HEK293 (cell line): ENCODE results near the gene PTPRK.

Experiments used
- CTCF ChIA-PET: fragments of 350-600 bp; formaldehyde crosslinking; extraction: SDS; loops from one replicate; lab custom pipeline; 2021; ENCODE audit warnings: antibody characterized with exemption; lab: Yijun Ruan, JAX
- POLR2A ChIA-PET: fragments of 300-600 bp; formaldehyde crosslinking; extraction: SDS; loops from one replicate; lab custom pipeline; 2020; ENCODE audit warnings: antibody characterized with exemption, inconsistent platforms; lab: Yijun Ruan, JAX
- H3K27ac ChIP-seq: fragments of 200-500 bp; sonication (Bioruptor generic); 2 replicates; pipeline ENCODE4 v1.5.1; 2014; ENCODE audit warnings: low read depth, low read length, control low read depth, inconsistent platforms; ENCODE audit errors: extremely low read depth
- H3K36me3 ChIP-seq, 2 experiments: fragments of 200-500 bp in 1 of 2; sonication (Bioruptor generic) in 1 of 2; 1 replicate in 1 of 2; 2 replicates in 1 of 2; pipeline ENCODE4 v1.5.1; 2014 to 2017; ENCODE audit warnings: inconsistent platforms in 2 of 2, low read length in 2 of 2; ENCODE audit not compliant: control insufficient read depth in 2 of 2, insufficient read depth in 1 of 2
- H3K4me1 ChIP-seq: fragments of 200-500 bp; sonication (Bioruptor generic); 2 replicates; pipeline ENCODE4 v1.5.1; 2014; ENCODE audit warnings: mild to moderate bottlenecking, low read length, inconsistent platforms; ENCODE audit not compliant: control insufficient read depth, insufficient read depth
- H3K4me3 ChIP-seq: 2 replicates; pipeline ENCODE4 v1.5.1; 2011; ENCODE audit warnings: low read depth, mild to moderate bottlenecking, control low read depth, low read length, moderate library complexity
- H3K9me3 ChIP-seq: fragments of 200-500 bp; sonication (Bioruptor generic); 2 replicates; pipeline ENCODE4 v1.5.1; 2014; ENCODE audit warnings: low read depth, low read length, inconsistent platforms; ENCODE audit not compliant: control insufficient read depth, insufficient read depth
- IKZF3 ChIP-seq: fragments of 450-650 bp; IDR thresholded peaks from 2 replicates; pipeline ENCODE4 v1.5.0; 2018; ENCODE audit warnings: missing biosample characterization, mild to moderate bottlenecking, missing genetic modification characterization, moderate library complexity
- KLF9 ChIP-seq: fragments of 450-650 bp; formaldehyde crosslinking; IDR thresholded peaks from 2 replicates; pipeline ENCODE4 v1.5.1; 2016; ENCODE audit warnings: missing biosample characterization, missing genetic modification characterization, low read depth
- PRDM4 ChIP-seq: fragments of 450-650 bp; formaldehyde crosslinking; IDR thresholded peaks from 2 replicates; pipeline ENCODE4 v1.5.1; 2017; ENCODE audit warnings: missing biosample characterization, missing genetic modification characterization
- WT1 ChIP-seq: fragments of 450-650 bp; formaldehyde crosslinking; IDR thresholded peaks from 2 replicates; pipeline ENCODE4 v1.5.1; 2016; ENCODE audit warnings: missing biosample characterization, missing genetic modification characterization
- YY2 ChIP-seq: fragments of 450-650 bp; formaldehyde crosslinking; IDR thresholded peaks from 2 replicates; pipeline ENCODE4 v1.5.1; 2016; ENCODE audit warnings: missing biosample characterization, missing genetic modification characterization
- ZBTB21 ChIP-seq: fragments of 450-650 bp; formaldehyde crosslinking; IDR thresholded peaks from 2 replicates; pipeline ENCODE4 v1.5.1; 2017; ENCODE audit warnings: missing biosample characterization, missing genetic modification characterization
- ZBTB6 ChIP-seq: fragments of 450-650 bp; formaldehyde crosslinking; IDR thresholded peaks from 2 replicates; pipeline ENCODE4 v1.5.1; 2017; ENCODE audit warnings: missing biosample characterization, missing genetic modification characterization
- ZBTB8A ChIP-seq: fragments of 450-650 bp; formaldehyde crosslinking; IDR thresholded peaks from 2 replicates; pipeline ENCODE4 v1.5.1; 2016; ENCODE audit warnings: missing biosample characterization, missing genetic modification characterization
- ZFHX2 ChIP-seq: fragments of 450-650 bp; formaldehyde crosslinking; conservative IDR thresholded peaks from 2 replicates; pipeline ENCODE4 v1.5.1; 2016; ENCODE audit warnings: missing biosample characterization, missing genetic modification characterization
- ZNF169 ChIP-seq: fragments of 450-650 bp; formaldehyde crosslinking; IDR thresholded peaks from 2 replicates; pipeline ENCODE4 v1.5.1; 2016; ENCODE audit warnings: missing biosample characterization, missing genetic modification characterization
- ZNF202 ChIP-seq: fragments of 450-650 bp; formaldehyde crosslinking; IDR thresholded peaks from 2 replicates; pipeline ENCODE4 v1.5.1; 2016; ENCODE audit warnings: missing biosample characterization, missing genetic modification characterization, borderline replicate concordance
- ZNF221 ChIP-seq: fragments of 450-650 bp; formaldehyde crosslinking; IDR thresholded peaks from 2 replicates; pipeline ENCODE4 v1.5.1; 2017; ENCODE audit warnings: missing biosample characterization, missing genetic modification characterization, borderline replicate concordance
- ZNF292 ChIP-seq: fragments of 450-650 bp; formaldehyde crosslinking; IDR thresholded peaks from 2 replicates; pipeline ENCODE4 v1.5.1; 2016; ENCODE audit warnings: low read depth, missing biosample characterization, missing genetic modification characterization, borderline replicate concordance
- ZNF341 ChIP-seq: fragments of 450-650 bp; formaldehyde crosslinking; IDR thresholded peaks from 2 replicates; pipeline ENCODE4; 2016; ENCODE audit warnings: low read depth, missing biosample characterization, missing genetic modification characterization
- ZNF37A ChIP-seq: fragments of 450-650 bp; IDR thresholded peaks from 2 replicates; pipeline ENCODE4 v1.5.1; 2018; ENCODE audit warnings: missing biosample characterization, missing genetic modification characterization
- ZNF394 ChIP-seq: fragments of 450-650 bp; formaldehyde crosslinking; IDR thresholded peaks from 2 replicates; pipeline ENCODE4 v1.5.1; 2016; ENCODE audit warnings: missing biosample characterization, missing genetic modification characterization, mild to moderate bottlenecking, moderate library complexity, borderline replicate concordance
- ZNF449 ChIP-seq: fragments of 450-650 bp; formaldehyde crosslinking; IDR thresholded peaks from 2 replicates; pipeline ENCODE4 v1.5.1; 2017; ENCODE audit warnings: missing biosample characterization, mild to moderate bottlenecking, missing genetic modification characterization, moderate library complexity
- ZNF530 ChIP-seq: fragments of 450-650 bp; formaldehyde crosslinking; IDR thresholded peaks from 2 replicates; pipeline ENCODE4 v1.5.1; 2016; ENCODE audit warnings: low read depth, missing biosample characterization, missing genetic modification characterization
- ZNF549 ChIP-seq: fragments of 450-650 bp; IDR thresholded peaks from 2 replicates; pipeline ENCODE4 v1.5.1; 2018; ENCODE audit warnings: missing biosample characterization, missing genetic modification characterization, mild to moderate bottlenecking, inconsistent platforms, moderate library complexity
- ZNF561 ChIP-seq: fragments of 450-650 bp; IDR thresholded peaks from 2 replicates; pipeline ENCODE4 v1.5.1; 2018; ENCODE audit warnings: missing biosample characterization, missing genetic modification characterization, borderline replicate concordance
- ZNF654 ChIP-seq: fragments of 450-650 bp; formaldehyde crosslinking; IDR thresholded peaks from 2 replicates; pipeline ENCODE4 v1.5.1; 2016; ENCODE audit warnings: low read depth, missing biosample characterization, missing genetic modification characterization
- ZNF677 ChIP-seq: fragments of 450-650 bp; IDR thresholded peaks from 2 replicates; pipeline ENCODE4 v1.5.0; 2018; ENCODE audit warnings: missing biosample characterization, mild to moderate bottlenecking, missing genetic modification characterization, moderate library complexity
- ZNF747 ChIP-seq: fragments of 450-650 bp; formaldehyde crosslinking; IDR thresholded peaks from 2 replicates; pipeline ENCODE4 v1.5.1; 2016; ENCODE audit warnings: missing biosample characterization, missing genetic modification characterization
- ZNF776 ChIP-seq: fragments of 450-650 bp; formaldehyde crosslinking; IDR thresholded peaks from 2 replicates; pipeline ENCODE4 v1.5.0; 2017; ENCODE audit warnings: missing biosample characterization, missing genetic modification characterization, borderline replicate concordance
- ZSCAN5A ChIP-seq: fragments of 450-650 bp; formaldehyde crosslinking; IDR thresholded peaks from 2 replicates; pipeline ENCODE4 v1.5.1; 2016; ENCODE audit warnings: missing biosample characterization, missing genetic modification characterization
- TF ChIP-seq, protein P1 (sequence below): fragments of 450-650 bp; formaldehyde crosslinking; IDR thresholded peaks from 2 replicates; pipeline ENCODE4 v1.5.1; 2016; ENCODE audit warnings: missing biosample characterization, missing genetic modification characterization, borderline replicate concordance
- TF ChIP-seq, protein P2 (sequence below): fragments of 450-650 bp; formaldehyde crosslinking; IDR thresholded peaks from 2 replicates; pipeline ENCODE4 v1.5.1; 2016; ENCODE audit warnings: missing biosample characterization, missing genetic modification characterization, low read depth

PTPRK gene

GRCh38 chr6:128494440-128494839 is 26.0 kb downstream of the PTPRK start (continued):
- peak; percentile 50; the same call in 1 of the 2 replicates for TF ChIP-seq ZNF449 (tag by site-specific recombination)
- peak; percentile 78 for TF ChIP-seq ZNF549
- TF ChIP-seq WT1 (tag by site-specific recombination) = peak; percentile 92
- TF ChIP-seq ZNF776 (tag by site-specific recombination) = peak; percentile 29; the same call in 1 of the 2 replicates
- TF ChIP-seq ZNF169 (tag by site-specific recombination) = no peak
- TF ChIP-seq IKZF3 (tag by site-specific recombination) = peak; percentile 59; the same call in 1 of the 2 replicates
- peak; percentile 95 for TF ChIP-seq PRDM4 (tag by site-specific recombination)
- no peak for TF ChIP-seq ZNF394
- 0 out of 2 replicates have a peak, but pooled peaks have one; percentile 18 for TF ChIP-seq ZNF341

- H3K36me3 ChIP-seq = no peaks in the 10 kb centered on the region
- H3K4me1 ChIP-seq = peaks cover 32% of the 10 kb centered on the region
- no peak for TF ChIP-seq ZNF202 (tag by site-specific recombination)
- TF ChIP-seq, protein P1, sequence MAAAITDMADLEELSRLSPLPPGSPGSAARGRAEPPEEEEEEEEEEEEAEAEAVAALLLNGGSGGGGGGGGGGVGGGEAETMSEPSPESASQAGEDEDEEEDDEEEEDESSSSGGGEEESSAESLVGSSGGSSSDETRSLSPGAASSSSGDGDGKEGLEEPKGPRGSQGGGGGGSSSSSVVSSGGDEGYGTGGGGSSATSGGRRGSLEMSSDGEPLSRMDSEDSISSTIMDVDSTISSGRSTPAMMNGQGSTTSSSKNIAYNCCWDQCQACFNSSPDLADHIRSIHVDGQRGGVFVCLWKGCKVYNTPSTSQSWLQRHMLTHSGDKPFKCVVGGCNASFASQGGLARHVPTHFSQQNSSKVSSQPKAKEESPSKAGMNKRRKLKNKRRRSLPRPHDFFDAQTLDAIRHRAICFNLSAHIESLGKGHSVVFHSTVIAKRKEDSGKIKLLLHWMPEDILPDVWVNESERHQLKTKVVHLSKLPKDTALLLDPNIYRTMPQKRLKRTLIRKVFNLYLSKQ = no peak
- no peak for TF ChIP-seq ZBTB8A
- TF ChIP-seq ZNF677 (tag by site-specific recombination) = no peak
- no peak for TF ChIP-seq ZNF654 (tag by site-specific recombination)
- TF ChIP-seq YY2 (tag by site-specific recombination) = no peak
- no peak for TF ChIP-seq ZNF747 (tag by site-specific recombination)
- TF ChIP-seq, protein P2, sequence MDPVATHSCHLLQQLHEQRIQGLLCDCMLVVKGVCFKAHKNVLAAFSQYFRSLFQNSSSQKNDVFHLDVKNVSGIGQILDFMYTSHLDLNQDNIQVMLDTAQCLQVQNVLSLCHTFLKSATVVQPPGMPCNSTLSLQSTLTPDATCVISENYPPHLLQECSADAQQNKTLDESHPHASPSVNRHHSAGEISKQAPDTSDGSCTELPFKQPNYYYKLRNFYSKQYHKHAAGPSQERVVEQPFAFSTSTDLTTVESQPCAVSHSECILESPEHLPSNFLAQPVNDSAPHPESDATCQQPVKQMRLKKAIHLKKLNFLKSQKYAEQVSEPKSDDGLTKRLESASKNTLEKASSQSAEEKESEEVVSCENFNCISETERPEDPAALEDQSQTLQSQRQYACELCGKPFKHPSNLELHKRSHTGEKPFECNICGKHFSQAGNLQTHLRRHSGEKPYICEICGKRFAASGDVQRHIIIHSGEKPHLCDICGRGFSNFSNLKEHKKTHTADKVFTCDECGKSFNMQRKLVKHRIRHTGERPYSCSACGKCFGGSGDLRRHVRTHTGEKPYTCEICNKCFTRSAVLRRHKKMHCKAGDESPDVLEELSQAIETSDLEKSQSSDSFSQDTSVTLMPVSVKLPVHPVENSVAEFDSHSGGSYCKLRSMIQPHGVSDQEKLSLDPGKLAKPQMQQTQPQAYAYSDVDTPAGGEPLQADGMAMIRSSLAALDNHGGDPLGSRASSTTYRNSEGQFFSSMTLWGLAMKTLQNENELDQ (tag by site-specific recombination) = no peak
- no peak for TF ChIP-seq ZBTB21 (tag by site-specific recombination)
- TF ChIP-seq ZNF561 = no peak
- TF ChIP-seq ZBTB6 (tag by site-specific recombination) = no peak
- no peak for TF ChIP-seq ZFHX2 (tag by site-specific recombination)
- TF ChIP-seq ZNF292 (tag by site-specific recombination) = no peak
- no peak for TF ChIP-seq ZNF37A (tag by site-specific recombination)
- TF ChIP-seq ZNF776 (tag by site-specific recombination) = no peak
- TF ChIP-seq ZSCAN5A (tag by site-specific recombination) = no peak
- no peak for TF ChIP-seq ZNF221 (tag by site-specific recombination)
- TF ChIP-seq ZNF530 (tag by site-specific recombination) = no peak
- no peak for TF ChIP-seq KLF9
- no peaks in the 10 kb centered on the region for H3K9me3 ChIP-seq
- no peak overlapping the region for H3K27ac ChIP-seq
- no peak overlapping the region for H3K4me3 ChIP-seq
- ChIA-PET POLR2A (no interaction called here), CTCF (interaction anchor here (0.7 to 1.5 kb wide), 3 partner anchors 23 to 65 kb away, joined by 3 to 4 read pairs (median 3); partner anchors contain the start of gene PTPRK)
These were observed 26.5 kb downstream of the PTPRK start for GRCh38 chr6:128493877-128494276.
